Measurements from ENCODE around the gene RPS19.

RPS19 gene

GRCh38 chr19:41890936-41891335 is 30.9 kb downstream of the RPS19 start:
- peaks cover 5% of the 10 kb centered on the region for H3K4me1 ChIP-seq (ENCODE audit: control insufficient read depth, insufficient read depth, low read length)
- no peak overlapping the region for H3K9ac ChIP-seq (ENCODE audit: low read length in 2 of 2)
- no peaks in the 10 kb centered on the region for H3K9me3 ChIP-seq (ENCODE audit: control insufficient read depth in 2 of 2, low read length in 2 of 2)
- peaks cover 26 to 30% of the 10 kb centered on the region in 2 donors for H3K36me3 ChIP-seq (ENCODE audit: control insufficient read depth in 2 of 2, insufficient read depth in 2 of 2, low read length in 2 of 2)
- H3K4me3 ChIP-seq (ENCODE audit: low read length in 2 of 2), result no peak overlapping the region
- H3K27ac ChIP-seq (ENCODE audit: low read length), result no peak overlapping the region
- no peaks in the 10 kb centered on the region for H3K27me3 ChIP-seq (ENCODE audit: control insufficient read depth in 1 of 2, insufficient read depth in 2 of 2, low read length in 2 of 2)

- Histone ChIP-seq H3K4me3 (ENCODE audit: low read length in 2 of 2) (no peak overlapping the region), H3K4me1 (ENCODE audit: control insufficient read depth, insufficient read depth, low read length) (no peaks in the 10 kb centered on the region), H3K27ac (ENCODE audit: low read length) (no peak overlapping the region), H3K27me3 (ENCODE audit: control insufficient read depth in 1 of 2, insufficient read depth in 2 of 2, low read length in 2 of 2) (no peaks in the 10 kb centered on the region), H3K9ac (ENCODE audit: low read length in 2 of 2) (no peak overlapping the region), H3K9me3 (ENCODE audit: control insufficient read depth in 2 of 2, low read length in 2 of 2) (no peaks in the 10 kb centered on the region), H3K36me3 (ENCODE audit: control insufficient read depth in 2 of 2, insufficient read depth in 2 of 2, low read length in 2 of 2) (peaks cover 28 to 32% of the 10 kb centered on the region in 2 donors)
These were observed 32.3 kb downstream of the RPS19 start for GRCh38 chr19:41892173-41892902.

GRCh38 chr19:41893899-41894298 is 33.8 kb downstream of the RPS19 start:
- Histone ChIP-seq H3K4me3 (ENCODE audit: low read length in 2 of 2) (no peak overlapping the region), H3K4me1 (ENCODE audit: control insufficient read depth, insufficient read depth, low read length) (no peaks in the 10 kb centered on the region), H3K36me3 (ENCODE audit: control insufficient read depth in 2 of 2, insufficient read depth in 2 of 2, low read length in 2 of 2) (peaks cover 34 to 39% of the 10 kb centered on the region in 2 donors), H3K9me3 (ENCODE audit: control insufficient read depth in 2 of 2, low read length in 2 of 2) (no peaks in the 10 kb centered on the region), H3K9ac (ENCODE audit: low read length in 2 of 2) (no peak overlapping the region), H3K27ac (ENCODE audit: low read length) (no peak overlapping the region), H3K27me3 (ENCODE audit: control insufficient read depth in 1 of 2, insufficient read depth in 2 of 2, low read length in 2 of 2) (no peaks in the 10 kb centered on the region)

GRCh38 chr19:41894350-41894749 is 34.3 kb downstream of the RPS19 start:
- H3K9me3 ChIP-seq (ENCODE audit: control insufficient read depth in 2 of 2, low read length in 2 of 2), result no peaks in the 10 kb centered on the region
- peaks cover 34 to 37% of the 10 kb centered on the region in 2 donors for H3K36me3 ChIP-seq (ENCODE audit: control insufficient read depth in 2 of 2, insufficient read depth in 2 of 2, low read length in 2 of 2)
- no peak overlapping the region for H3K4me3 ChIP-seq (ENCODE audit: low read length in 2 of 2)
- no peaks in the 10 kb centered on the region for H3K27me3 ChIP-seq (ENCODE audit: control insufficient read depth in 1 of 2, insufficient read depth in 2 of 2, low read length in 2 of 2)
- H3K27ac ChIP-seq (ENCODE audit: low read length), result no peak overlapping the region
- H3K4me1 ChIP-seq (ENCODE audit: control insufficient read depth, insufficient read depth, low read length), result no peaks in the 10 kb centered on the region
- no peak overlapping the region for H3K9ac ChIP-seq (ENCODE audit: low read length in 2 of 2)

- H3K9me3 ChIP-seq (ENCODE audit: control insufficient read depth in 2 of 2, low read length in 2 of 2), result no peaks in the 10 kb centered on the region
- no peak overlapping the region for H3K9ac ChIP-seq (ENCODE audit: low read length in 2 of 2)
- no peak overlapping the region for H3K27ac ChIP-seq (ENCODE audit: low read length)
- no peaks in the 10 kb centered on the region for H3K4me1 ChIP-seq (ENCODE audit: control insufficient read depth, insufficient read depth, low read length)
- H3K27me3 ChIP-seq (ENCODE audit: control insufficient read depth in 1 of 2, insufficient read depth in 2 of 2, low read length in 2 of 2), result no peaks in the 10 kb centered on the region
- H3K36me3 ChIP-seq (ENCODE audit: control insufficient read depth in 2 of 2, insufficient read depth in 2 of 2, low read length in 2 of 2), result peaks cover 37 to 40% of the 10 kb centered on the region in 2 donors
- no peak overlapping the region for H3K4me3 ChIP-seq (ENCODE audit: low read length in 2 of 2)
These were observed 35.9 kb downstream of the RPS19 start for GRCh38 chr19:41895745-41896580.

GRCh38 chr19:41896581-41896942 is 36.5 kb downstream of the RPS19 start:
- no peaks in the 10 kb centered on the region for H3K9me3 ChIP-seq (ENCODE audit: control insufficient read depth in 2 of 2, low read length in 2 of 2)
- H3K4me1 ChIP-seq (ENCODE audit: control insufficient read depth, insufficient read depth, low read length), result no peaks in the 10 kb centered on the region
- peaks cover 37 to 40% of the 10 kb centered on the region in 2 donors for H3K36me3 ChIP-seq (ENCODE audit: control insufficient read depth in 2 of 2, insufficient read depth in 2 of 2, low read length in 2 of 2)
- no peak overlapping the region for H3K4me3 ChIP-seq (ENCODE audit: low read length in 2 of 2)
- H3K27me3 ChIP-seq (ENCODE audit: control insufficient read depth in 1 of 2, insufficient read depth in 2 of 2, low read length in 2 of 2), result no peaks in the 10 kb centered on the region
- no peak overlapping the region for H3K9ac ChIP-seq (ENCODE audit: low read length in 2 of 2)
- H3K27ac ChIP-seq (ENCODE audit: low read length), result no peak overlapping the region

GRCh38 chr19:41897181-41897580 is 37.1 kb downstream of the RPS19 start:
- Histone ChIP-seq H3K4me3 (ENCODE audit: low read length in 2 of 2) (no peak overlapping the region), H3K36me3 (ENCODE audit: control insufficient read depth in 2 of 2, insufficient read depth in 2 of 2, low read length in 2 of 2) (peaks cover 38 to 41% of the 10 kb centered on the region in 2 donors), H3K4me1 (ENCODE audit: control insufficient read depth, insufficient read depth, low read length) (no peaks in the 10 kb centered on the region), H3K27me3 (ENCODE audit: control insufficient read depth in 1 of 2, insufficient read depth in 2 of 2, low read length in 2 of 2) (no peaks in the 10 kb centered on the region), H3K9ac (ENCODE audit: low read length in 2 of 2) (no peak overlapping the region), H3K27ac (ENCODE audit: low read length) (no peak overlapping the region), H3K9me3 (ENCODE audit: control insufficient read depth in 2 of 2, low read length in 2 of 2) (no peaks in the 10 kb centered on the region)

GRCh38 chr19:41897820-41898219 is 37.8 kb downstream of the RPS19 start:
- Histone ChIP-seq H3K27me3 (ENCODE audit: control insufficient read depth in 1 of 2, insufficient read depth in 2 of 2, low read length in 2 of 2) (no peaks in the 10 kb centered on the region), H3K4me1 (ENCODE audit: control insufficient read depth, insufficient read depth, low read length) (no peaks in the 10 kb centered on the region), H3K27ac (ENCODE audit: low read length) (no peak overlapping the region), H3K4me3 (ENCODE audit: low read length in 2 of 2) (no peak overlapping the region), H3K36me3 (ENCODE audit: control insufficient read depth in 2 of 2, insufficient read depth in 2 of 2, low read length in 2 of 2) (peaks cover 40 to 42% of the 10 kb centered on the region in 2 donors), H3K9me3 (ENCODE audit: control insufficient read depth in 2 of 2, low read length in 2 of 2) (no peaks in the 10 kb centered on the region), H3K9ac (ENCODE audit: low read length in 2 of 2) (no peak overlapping the region)

GRCh38 chr19:41898235-41898634 is 38.2 kb downstream of the RPS19 start:
- no peak overlapping the region for H3K4me3 ChIP-seq (ENCODE audit: low read length in 2 of 2)
- no peaks in the 10 kb centered on the region for H3K27me3 ChIP-seq (ENCODE audit: control insufficient read depth in 1 of 2, insufficient read depth in 2 of 2, low read length in 2 of 2)
- H3K9ac ChIP-seq (ENCODE audit: low read length in 2 of 2), result no peak overlapping the region
- peaks cover 44 to 45% of the 10 kb centered on the region in 2 donors for H3K36me3 ChIP-seq (ENCODE audit: control insufficient read depth in 2 of 2, insufficient read depth in 2 of 2, low read length in 2 of 2)
- no peaks in the 10 kb centered on the region for H3K4me1 ChIP-seq (ENCODE audit: control insufficient read depth, insufficient read depth, low read length)
- no peaks in the 10 kb centered on the region for H3K9me3 ChIP-seq (ENCODE audit: control insufficient read depth in 2 of 2, low read length in 2 of 2)
- H3K27ac ChIP-seq (ENCODE audit: low read length), result no peak overlapping the region

- no peak overlapping the region for H3K9ac ChIP-seq (ENCODE audit: low read length in 2 of 2)
- no peak overlapping the region for H3K4me3 ChIP-seq (ENCODE audit: low read length in 2 of 2)
- H3K9me3 ChIP-seq (ENCODE audit: control insufficient read depth in 2 of 2, low read length in 2 of 2), result no peaks in the 10 kb centered on the region
- no peaks in the 10 kb centered on the region for H3K27me3 ChIP-seq (ENCODE audit: control insufficient read depth in 1 of 2, insufficient read depth in 2 of 2, low read length in 2 of 2)
- H3K27ac ChIP-seq (ENCODE audit: low read length), result no peak overlapping the region
- H3K4me1 ChIP-seq (ENCODE audit: control insufficient read depth, insufficient read depth, low read length), result no peaks in the 10 kb centered on the region
- H3K36me3 ChIP-seq (ENCODE audit: control insufficient read depth in 2 of 2, insufficient read depth in 2 of 2, low read length in 2 of 2), result peaks cover 43 to 49% of the 10 kb centered on the region in 2 donors
These were observed 41.8 kb downstream of the RPS19 start for GRCh38 chr19:41901707-41902360.

Data from stomach smooth muscle (tissue), 2 donors.